HG02571 (cell line): ENCODE data around the gene SPECC1L.

Experiments used
- ATAC-seq: cut with Tn5 transposase; IDR thresholded peaks from one replicate; pipeline ENCODE4 v1.9.1; 2021; ENCODE audit warnings: mild to moderate bottlenecking, moderate library complexity; ENCODE audit not compliant: unreplicated experiment

SPECC1L gene

GRCh38 chr22:24393848-24394247 is 123.2 kb downstream of the SPECC1L start:
- ATAC-seq: no peak

- no peak for ATAC-seq
Observed at GRCh38 chr22:24394254-24394653, 123.6 kb downstream of the SPECC1L start.

GRCh38 chr22:24398409-24398808 is 127.8 kb downstream of the SPECC1L start:
- no peak for ATAC-seq

- no peak for ATAC-seq
Observed at GRCh38 chr22:24400034-24400725, 129.5 kb downstream of the SPECC1L start.

GRCh38 chr22:24400726-24401596 is 130.3 kb downstream of the SPECC1L start:
- ATAC-seq: no peak

GRCh38 chr22:24401931-24402367 is 131.3 kb downstream of the SPECC1L start:
- no peak for ATAC-seq

GRCh38 chr22:24402460-24403192 is 132.0 kb downstream of the SPECC1L start:
- no peak for ATAC-seq

- no peak for ATAC-seq
Observed at GRCh38 chr22:24403346-24403745, 132.7 kb downstream of the SPECC1L start.

- ATAC-seq: no peak
Observed at GRCh38 chr22:24404561-24405275, 134.1 kb downstream of the SPECC1L start.

GRCh38 chr22:24405631-24406321 is 135.1 kb downstream of the SPECC1L start:
- ATAC-seq: no peak

- ATAC-seq: no peak
Observed at GRCh38 chr22:24406322-24407277, 136.0 kb downstream of the SPECC1L start.

GRCh38 chr22:24407278-24407665 is 136.6 kb downstream of the SPECC1L start:
- no peak for ATAC-seq

- ATAC-seq: no peak
Observed at GRCh38 chr22:24407884-24408283, 137.3 kb downstream of the SPECC1L start.

- no peak for ATAC-seq
Observed at GRCh38 chr22:24408630-24409029, 138.0 kb downstream of the SPECC1L start.

- no peak for ATAC-seq
Observed at GRCh38 chr22:24409707-24410106, 139.1 kb downstream of the SPECC1L start.

- ATAC-seq: no peak
Observed at GRCh38 chr22:24410110-24410856, 139.7 kb downstream of the SPECC1L start.

- ATAC-seq: no peak
Observed at GRCh38 chr22:24411256-24412004, 140.8 kb downstream of the SPECC1L start.

- no peak for ATAC-seq
Observed at GRCh38 chr22:24412274-24412673, 141.6 kb downstream of the SPECC1L start.
